LNCaP clone FGC (cell line): ENCODE data around the gene CACNA2D2.

Source experiments
- DNase-seq: peaks from one replicate; pipeline ENCODE4 v3.0.0-alpha.2; 2011; ENCODE audit warnings: low read depth
- H3K4me3 ChIP-seq: 2 replicates; pipeline ENCODE4 v1.5.1; 2011; ENCODE audit warnings: mild to moderate bottlenecking, low read depth, low read length, control low read depth
- CTCF ChIP-seq: IDR thresholded peaks from 2 replicates; pipeline ENCODE4 v1.5.1; 2012; ENCODE audit warnings: mild to moderate bottlenecking; ENCODE audit not compliant: control insufficient read depth, insufficient read depth; ENCODE audit errors: extremely low read depth

Gene CACNA2D2

GRCh38 chr3:50433954-50434353 is 69.5 kb downstream of the CACNA2D2 start:
- no peak overlapping the region for H3K4me3 ChIP-seq
- DNase-seq: no peak
- TF ChIP-seq CTCF: no peak

GRCh38 chr3:50430950-50431435 is 72.4 kb downstream of the CACNA2D2 start:
- H3K4me3 ChIP-seq: no peak overlapping the region
- no peak for DNase-seq
- no peak for TF ChIP-seq CTCF

GRCh38 chr3:50430191-50430590 is 73.2 kb downstream of the CACNA2D2 start:
- TF ChIP-seq CTCF: no peak
- DNase-seq: no peak
- no peak overlapping the region for H3K4me3 ChIP-seq

GRCh38 chr3:50428007-50428633 is 75.3 kb downstream of the CACNA2D2 start:
- DNase-seq: no peak
- no peak for TF ChIP-seq CTCF
- no peak overlapping the region for H3K4me3 ChIP-seq

GRCh38 chr3:50427217-50427616 is 76.2 kb downstream of the CACNA2D2 start:
- no peak for TF ChIP-seq CTCF
- no peak overlapping the region for H3K4me3 ChIP-seq
- DNase-seq: no peak

- H3K4me3 ChIP-seq: no peak overlapping the region
- DNase-seq: no peak
- TF ChIP-seq CTCF: no peak
Observed at GRCh38 chr3:50425911-50426310, 77.5 kb downstream of the CACNA2D2 start.

GRCh38 chr3:50423543-50423942 is 79.9 kb downstream of the CACNA2D2 start:
- TF ChIP-seq CTCF: no peak
- no peak for DNase-seq
- H3K4me3 ChIP-seq: no peak overlapping the region
